ENCODE measurements around the gene ATP5F1D. TPM values are rescaled to one million over a fixed set of nuclear protein-coding genes. Genes with fewer than 3 reads are reported as not detected.
A peak's percentile ranks its signal among the peaks of the same experiment; 100 is the strongest.

Gene ATP5F1D
- total RNA-seq, 1 donor from 2014 or later = 15.7 TPM

GRCh38 chr19:1257475-1258162 is 16.1 kb downstream of the ATP5F1D start:
- no peak for DNase-seq (ENCODE audit: low read depth in 2 of 2)

- no peak for DNase-seq (ENCODE audit: low read depth in 2 of 2)
Observed at GRCh38 chr19:1258163-1258492, 16.6 kb downstream of the ATP5F1D start.

DNA sequence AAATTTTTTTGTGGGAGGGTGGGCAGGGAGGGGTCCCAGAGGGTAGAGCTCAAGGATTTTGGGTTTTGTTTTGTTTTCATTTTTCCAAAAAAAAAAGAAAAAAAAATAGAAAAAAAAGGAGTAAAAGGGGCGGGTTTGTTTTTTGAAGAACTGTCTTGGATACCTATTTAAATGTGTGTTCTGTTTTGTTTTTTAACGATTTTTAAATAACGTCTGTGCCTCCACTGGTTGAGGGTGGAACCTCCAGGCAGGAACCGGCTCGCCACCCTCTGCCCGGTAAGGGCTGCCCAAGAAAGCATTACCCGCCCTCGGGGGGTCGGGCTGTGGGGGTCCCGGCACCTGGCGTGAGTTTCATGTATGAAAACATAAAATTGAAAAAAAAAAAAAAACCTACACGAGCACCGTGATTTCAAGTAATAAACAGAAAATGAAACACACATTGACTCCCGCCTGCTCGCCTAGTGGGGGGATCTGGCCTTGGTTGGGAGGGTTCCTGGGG is 17.2 kb downstream of the ATP5F1D start:
- no peak for DNase-seq (ENCODE audit: low read depth in 2 of 2)

DNA sequence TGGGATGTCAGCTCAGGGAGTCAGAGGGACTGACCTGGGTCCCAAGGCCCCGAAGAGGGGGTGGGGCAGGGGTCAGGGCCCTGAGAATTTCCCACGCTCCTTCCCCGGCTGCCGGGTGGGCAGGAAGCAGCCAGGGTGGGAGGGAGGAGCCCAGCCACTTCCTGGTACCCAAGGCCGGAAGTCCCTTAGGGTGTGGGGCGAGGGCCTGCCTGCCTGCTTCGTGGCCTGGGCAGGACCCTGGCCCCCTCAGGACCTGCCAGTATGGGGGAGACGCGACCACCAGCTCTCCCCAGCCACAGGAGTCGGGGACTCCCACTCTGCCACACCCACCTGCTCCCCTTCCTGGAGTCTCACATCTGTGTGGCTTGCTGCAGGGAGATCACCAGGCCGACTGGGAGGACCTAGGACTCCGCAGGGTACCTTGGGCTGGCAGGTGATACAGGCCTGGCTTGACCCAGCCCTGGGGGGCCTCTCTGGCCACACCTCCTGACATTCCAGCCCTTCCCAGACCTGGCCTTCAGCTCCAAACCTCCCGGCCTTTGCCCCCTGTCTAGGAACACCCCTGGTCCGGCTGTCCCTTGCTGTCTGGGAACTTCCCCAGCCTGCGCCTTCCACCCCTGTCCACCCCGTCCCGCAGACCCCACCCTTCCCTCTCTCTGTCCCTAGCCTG is 17.8 kb downstream of the ATP5F1D start:
- DNase-seq (ENCODE audit: low read depth in 2 of 2) = peak; percentile 67 to 76

- DNase-seq (ENCODE audit: low read depth in 2 of 2) = no peak
Observed at GRCh38 chr19:1259876-1260748, 18.6 kb downstream of the ATP5F1D start.

DNA sequence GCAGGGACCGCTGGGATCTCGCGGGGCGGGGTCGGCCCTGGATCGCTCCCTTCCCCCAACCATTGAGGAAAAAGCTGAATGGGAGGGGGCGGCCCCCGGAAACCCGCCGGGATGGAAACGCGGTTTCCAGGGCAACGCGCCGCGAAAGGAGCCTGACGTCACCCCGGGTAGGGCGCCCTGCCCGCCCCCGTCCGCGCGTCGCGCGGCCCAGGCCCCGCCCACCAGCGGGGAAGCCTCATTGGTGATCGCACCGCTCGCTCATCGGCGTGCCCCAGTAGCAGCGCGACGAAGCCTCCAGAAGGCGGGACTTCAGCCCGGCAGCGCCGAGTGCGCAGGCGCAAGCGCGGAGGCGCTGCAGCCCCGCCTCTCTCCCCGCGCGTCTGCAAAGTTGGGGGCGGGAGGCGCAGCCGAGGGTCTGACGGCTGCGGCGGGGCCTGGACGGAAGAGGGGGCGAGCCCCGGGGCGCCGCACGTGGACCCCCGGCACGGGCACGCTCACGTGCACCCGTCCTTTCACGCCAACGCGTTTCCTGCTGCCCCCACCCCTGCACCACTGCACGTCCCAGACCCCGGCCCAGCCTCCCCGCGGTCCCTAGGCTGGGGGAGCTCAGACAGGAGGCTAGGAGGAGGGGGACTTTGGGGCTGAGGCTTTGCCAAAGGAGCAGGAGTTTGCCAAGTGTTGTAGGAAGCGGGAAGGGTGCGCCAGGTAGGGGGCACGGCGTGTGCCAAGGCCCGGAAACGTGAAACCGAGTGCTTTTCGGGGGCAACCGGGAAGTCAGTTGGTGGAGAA is 19.4 kb downstream of the ATP5F1D start:
- peak; percentile 98 to 99 for DNase-seq (ENCODE audit: low read depth in 2 of 2)

DNA sequence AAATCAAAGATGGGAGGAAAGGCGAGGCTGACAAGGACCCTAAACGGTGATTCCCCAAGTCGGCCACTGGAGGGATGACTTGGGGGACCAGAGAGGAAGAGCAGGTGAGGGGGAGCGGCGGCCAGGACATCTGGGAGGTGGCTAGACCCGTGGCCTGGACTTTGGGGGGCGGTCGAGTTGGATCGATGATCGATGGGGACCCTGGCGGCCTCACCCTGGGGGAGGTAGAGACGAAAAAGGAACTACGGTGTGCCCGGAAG is 19.9 kb downstream of the ATP5F1D start:
- no peak for DNase-seq (ENCODE audit: low read depth in 2 of 2)

- peak in 1 of 2 donors; percentile 47 for DNase-seq (ENCODE audit: low read depth in 2 of 2)
Observed at GRCh38 chr19:1261798-1262622, 20.5 kb downstream of the ATP5F1D start.

GRCh38 chr19:1262623-1263123 is 21.1 kb downstream of the ATP5F1D start:
- DNase-seq (ENCODE audit: low read depth in 2 of 2) = no peak

GRCh38 chr19:1263188-1263587 is 21.6 kb downstream of the ATP5F1D start:
- no peak for DNase-seq (ENCODE audit: low read depth in 2 of 2)

DNA sequence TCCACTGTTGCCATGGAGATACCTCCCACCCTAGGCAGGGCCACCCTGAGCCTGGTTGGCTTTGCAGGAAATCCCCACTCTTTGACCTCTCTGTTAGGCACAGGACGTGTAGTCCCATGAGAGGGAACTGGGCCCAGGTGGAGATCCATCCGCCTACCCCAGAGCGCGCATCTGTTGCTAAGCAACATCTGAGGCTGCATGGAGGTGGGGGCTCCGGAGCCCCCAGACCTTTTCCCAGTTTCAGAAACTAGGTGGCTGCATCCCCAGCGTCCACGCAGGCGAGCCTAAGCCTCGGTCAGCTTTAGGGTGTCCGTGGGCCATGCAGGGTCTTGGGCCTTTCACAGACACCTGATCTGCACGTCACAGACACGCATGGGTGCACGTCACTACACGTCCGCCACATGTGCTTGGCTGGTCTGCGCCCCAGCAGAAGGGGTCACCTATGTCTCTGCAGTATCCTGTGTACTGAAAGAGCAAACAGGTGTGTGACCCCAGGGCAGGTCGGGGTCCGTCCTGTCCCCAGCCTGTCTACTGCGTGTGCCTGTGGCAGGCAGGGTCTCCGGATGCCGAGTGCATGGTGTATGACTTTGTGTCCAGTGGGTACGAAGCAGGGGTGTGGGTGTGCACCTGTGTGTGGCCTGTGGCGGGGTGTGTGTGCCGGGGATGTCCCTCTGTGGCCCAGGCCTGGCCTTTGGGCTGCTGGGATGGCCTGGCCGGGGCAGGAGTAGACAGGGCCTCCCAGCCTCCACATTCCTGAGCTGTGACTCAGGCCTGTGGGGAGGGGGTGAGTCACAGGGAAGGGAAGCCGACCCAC is 23.5 kb downstream of the ATP5F1D start:
- DNase-seq (ENCODE audit: low read depth in 2 of 2) = peak; percentile 60 to 85

GRCh38 chr19:1265615-1266128 is 24.1 kb downstream of the ATP5F1D start:
- peak; percentile 55 to 61 for DNase-seq (ENCODE audit: low read depth in 2 of 2)

DNA sequence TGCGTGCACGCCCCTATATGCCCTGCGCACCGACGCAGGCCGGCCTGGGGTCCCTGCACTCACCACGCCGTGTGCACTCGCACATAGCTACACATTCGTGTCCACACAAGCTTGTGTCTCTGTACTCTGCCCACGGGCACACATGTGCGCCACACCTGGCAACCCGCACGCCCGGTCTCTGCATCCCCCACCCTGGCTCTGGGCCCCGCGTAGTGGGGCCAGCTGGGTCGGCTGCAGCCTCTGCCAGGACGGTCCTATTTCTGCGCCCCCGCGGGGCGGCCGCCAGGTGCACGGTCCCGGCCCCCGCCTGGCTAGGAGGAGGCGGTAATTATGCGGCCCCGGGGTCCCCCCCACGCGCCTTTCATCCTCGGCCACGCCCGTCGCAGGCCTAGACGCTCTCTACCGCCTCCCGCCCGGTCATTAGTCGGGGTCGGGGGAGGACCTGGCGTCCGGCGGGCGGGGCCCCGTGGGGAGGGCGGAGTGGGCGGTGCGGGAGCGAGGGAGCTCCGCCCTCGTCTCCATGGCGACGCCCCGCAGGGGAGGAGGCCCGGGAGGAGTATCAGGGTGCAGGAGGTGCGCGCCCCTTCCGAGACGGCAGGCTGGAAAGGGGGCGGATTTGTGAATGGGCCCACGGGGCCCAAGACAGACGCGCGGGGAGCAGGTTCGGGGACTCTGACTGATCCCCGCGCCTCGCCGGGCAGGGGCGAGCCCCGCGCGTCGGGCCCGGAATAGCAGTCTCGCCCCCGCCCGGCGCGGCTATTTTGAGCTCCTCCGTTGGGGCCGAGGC is 24.8 kb downstream of the ATP5F1D start:
- peak; percentile 79 to 83 for DNase-seq (ENCODE audit: low read depth in 2 of 2)

DNA sequence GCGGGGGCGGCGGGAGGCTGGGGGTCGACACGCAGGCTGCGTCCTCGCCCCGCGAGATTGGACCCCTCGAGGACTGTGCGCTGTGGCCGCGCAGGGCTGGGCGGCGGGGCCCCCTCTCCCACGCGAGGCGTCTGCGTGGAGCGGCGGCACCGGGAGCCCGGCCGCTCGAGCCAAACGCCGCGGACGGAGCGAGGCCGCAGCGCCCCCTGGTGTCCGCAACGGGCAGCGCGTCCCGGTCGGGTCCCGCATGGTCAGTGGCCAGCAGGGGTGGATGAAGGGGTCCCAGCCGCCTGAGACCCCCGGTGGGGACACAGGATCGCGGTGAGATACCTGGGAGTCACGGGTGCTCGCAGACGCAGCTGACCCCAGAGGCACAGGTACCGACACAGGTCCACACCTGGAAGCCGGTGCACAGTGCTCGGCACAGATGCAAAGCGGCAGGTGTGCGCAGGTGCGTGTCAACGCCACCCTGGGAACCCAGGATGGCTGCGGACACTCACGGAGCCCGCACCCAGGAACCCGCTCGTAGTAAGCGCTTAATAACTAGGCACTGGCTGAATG is 25.4 kb downstream of the ATP5F1D start:
- DNase-seq (ENCODE audit: low read depth in 2 of 2) = peak; percentile 62 to 72

- DNase-seq (ENCODE audit: low read depth in 2 of 2) = no peak
Observed at GRCh38 chr19:1267477-1268225, 26.1 kb downstream of the ATP5F1D start.

DNA sequence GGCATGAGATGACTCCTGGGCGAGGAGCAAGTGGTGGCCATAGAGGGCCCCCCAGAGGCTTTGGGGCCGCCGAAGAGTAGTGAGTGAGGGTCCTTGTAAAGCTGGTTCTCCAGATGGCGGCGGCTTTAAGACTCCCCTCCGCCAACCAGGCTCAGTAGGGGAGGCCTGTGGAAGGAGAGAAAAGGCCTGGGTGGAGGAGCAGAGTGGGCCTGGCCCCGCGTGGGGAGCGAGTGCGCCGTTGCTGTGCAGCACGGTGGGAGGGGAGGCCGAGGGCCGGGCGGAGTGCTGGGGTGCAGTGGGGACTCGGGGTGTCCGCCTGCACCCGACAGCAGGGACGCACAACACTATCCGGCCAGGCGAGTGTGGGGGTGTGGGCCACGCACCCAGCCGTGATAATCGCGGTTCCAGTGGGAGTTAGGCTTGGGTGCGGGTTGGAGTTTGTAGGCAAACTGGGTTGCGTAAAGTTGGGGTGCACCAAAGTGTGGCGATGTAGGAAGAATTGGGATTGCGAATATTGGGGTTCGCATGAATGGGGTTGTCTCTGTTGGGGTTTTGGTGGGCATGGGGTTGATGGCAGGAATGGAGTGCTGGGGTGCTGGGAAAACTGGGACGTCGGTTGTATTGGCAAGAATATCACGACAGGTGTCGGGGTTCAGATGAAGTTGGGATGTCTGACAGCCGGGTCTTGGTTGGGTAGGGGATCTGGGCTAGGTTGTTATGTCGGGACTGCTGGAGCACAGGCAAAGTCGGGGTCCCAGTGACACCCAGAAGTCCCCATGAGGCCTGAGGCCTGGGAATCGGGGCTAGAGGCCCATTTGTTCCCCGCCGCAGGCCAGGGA is 26.9 kb downstream of the ATP5F1D start:
- no peak for DNase-seq (ENCODE audit: low read depth in 2 of 2)

GRCh38 chr19:1269065-1269477 is 27.5 kb downstream of the ATP5F1D start, which contains the start of gene CIRBP:
CIRBP (plus strand) TSS chr19:1269332; CDS start chr19:1270934, 1,602 bp downstream.
- DNase-seq (ENCODE audit: low read depth in 2 of 2) = peak; percentile 99 to 100

Measured in lung microvascular endothelial cell (primary cell).